Measurements from ENCODE around the gene USP36. TPM values are rescaled to one million over a fixed set of nuclear protein-coding genes. Genes with fewer than 3 reads are reported as not detected.

The USP36 gene
- total RNA-seq, 1 experiment from 2014 or later = 113 TPM

DNA sequence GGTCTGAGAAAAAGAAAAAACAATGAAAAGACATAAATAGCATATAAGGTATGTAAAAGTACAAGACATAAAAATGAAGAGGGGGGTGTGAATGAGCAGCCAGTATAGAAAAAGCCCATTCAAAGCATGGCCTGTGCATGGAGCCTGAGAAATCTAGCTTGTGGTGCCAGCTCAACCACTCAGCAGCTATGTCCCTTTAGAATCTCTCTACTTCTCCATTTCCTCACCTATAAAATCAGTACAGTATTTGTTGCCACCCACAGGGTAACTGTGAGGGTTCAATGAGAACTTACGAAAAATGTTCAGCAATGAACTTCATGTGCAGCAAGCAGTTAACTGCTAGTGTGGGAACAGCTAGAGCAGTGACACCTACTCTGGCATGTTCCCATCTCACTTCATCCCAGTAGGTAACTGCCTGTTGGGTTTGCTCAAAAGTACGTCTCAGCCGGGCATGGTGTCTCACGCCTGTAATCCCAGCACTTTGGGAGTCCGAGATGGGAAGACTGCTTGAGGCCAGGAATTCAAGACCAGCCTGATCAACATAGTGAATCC, 73.8 kb downstream of the USP36 start:
- no TSS peak for BruUV-seq (replicated peaks)
- no peaks in the 10 kb centered on the region for H3K27me3 ChIP-seq (ENCODE audit: control insufficient read depth, insufficient read depth, low read length)
- intact Hi-C loops (cut with micrococcal nuclease; ENCODE audit: unreplicated experiment) (no loop called here), in situ Hi-C loops (cut with HindIII; ENCODE audit: low pct_unique_long_range_greater_than_20kb, low sequenced_read_pairs) (no loop called here)
- POLR2A ChIA-PET = no interaction called here
- no peaks in the 10 kb centered on the region for H3K36me3 ChIP-seq (ENCODE audit: control insufficient read depth, insufficient read depth, low read length)
- ATAC-seq (no peak), DNase-seq (ENCODE audit: low read depth, low spot score) (no peak)
- no peak overlapping the region for H3K4me3 ChIP-seq (ENCODE audit: low read depth in 2 of 2, low read length in 2 of 2)
- no peaks in the 10 kb centered on the region for H3K9me3 ChIP-seq (ENCODE audit: control insufficient read depth, insufficient read depth, low read depth, low read length)
- CTCF ChIA-PET = no interaction called here
- H3K27ac ChIP-seq (ENCODE audit: low read length) = no peak overlapping the region
- 0 out of 2 replicates have a peak, but pooled peaks cover 6% of the 10 kb centered on the region for H3K4me1 ChIP-seq (ENCODE audit: control insufficient read depth, insufficient read depth, low read length)
- TF ChIP-seq SIN3A (IDR thresholded peaks at IDR 0.05; ENCODE audit: borderline replicate concordance, insufficient read depth, low read depth, low read length) (no peak), TCF7L2 (IDR thresholded peaks at IDR 0.05; ENCODE audit: low read depth, low read length) (no peak), POLR2AphosphoS5 (IDR thresholded peaks at IDR 0.05; ENCODE audit: low read depth, low read length) (no peak)
- TF ChIP-seq, protein P1, sequence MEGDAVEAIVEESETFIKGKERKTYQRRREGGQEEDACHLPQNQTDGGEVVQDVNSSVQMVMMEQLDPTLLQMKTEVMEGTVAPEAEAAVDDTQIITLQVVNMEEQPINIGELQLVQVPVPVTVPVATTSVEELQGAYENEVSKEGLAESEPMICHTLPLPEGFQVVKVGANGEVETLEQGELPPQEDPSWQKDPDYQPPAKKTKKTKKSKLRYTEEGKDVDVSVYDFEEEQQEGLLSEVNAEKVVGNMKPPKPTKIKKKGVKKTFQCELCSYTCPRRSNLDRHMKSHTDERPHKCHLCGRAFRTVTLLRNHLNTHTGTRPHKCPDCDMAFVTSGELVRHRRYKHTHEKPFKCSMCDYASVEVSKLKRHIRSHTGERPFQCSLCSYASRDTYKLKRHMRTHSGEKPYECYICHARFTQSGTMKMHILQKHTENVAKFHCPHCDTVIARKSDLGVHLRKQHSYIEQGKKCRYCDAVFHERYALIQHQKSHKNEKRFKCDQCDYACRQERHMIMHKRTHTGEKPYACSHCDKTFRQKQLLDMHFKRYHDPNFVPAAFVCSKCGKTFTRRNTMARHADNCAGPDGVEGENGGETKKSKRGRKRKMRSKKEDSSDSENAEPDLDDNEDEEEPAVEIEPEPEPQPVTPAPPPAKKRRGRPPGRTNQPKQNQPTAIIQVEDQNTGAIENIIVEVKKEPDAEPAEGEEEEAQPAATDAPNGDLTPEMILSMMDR (IDR thresholded peaks at IDR 0.05) = no peak
- TF ChIP-seq, protein P2, sequence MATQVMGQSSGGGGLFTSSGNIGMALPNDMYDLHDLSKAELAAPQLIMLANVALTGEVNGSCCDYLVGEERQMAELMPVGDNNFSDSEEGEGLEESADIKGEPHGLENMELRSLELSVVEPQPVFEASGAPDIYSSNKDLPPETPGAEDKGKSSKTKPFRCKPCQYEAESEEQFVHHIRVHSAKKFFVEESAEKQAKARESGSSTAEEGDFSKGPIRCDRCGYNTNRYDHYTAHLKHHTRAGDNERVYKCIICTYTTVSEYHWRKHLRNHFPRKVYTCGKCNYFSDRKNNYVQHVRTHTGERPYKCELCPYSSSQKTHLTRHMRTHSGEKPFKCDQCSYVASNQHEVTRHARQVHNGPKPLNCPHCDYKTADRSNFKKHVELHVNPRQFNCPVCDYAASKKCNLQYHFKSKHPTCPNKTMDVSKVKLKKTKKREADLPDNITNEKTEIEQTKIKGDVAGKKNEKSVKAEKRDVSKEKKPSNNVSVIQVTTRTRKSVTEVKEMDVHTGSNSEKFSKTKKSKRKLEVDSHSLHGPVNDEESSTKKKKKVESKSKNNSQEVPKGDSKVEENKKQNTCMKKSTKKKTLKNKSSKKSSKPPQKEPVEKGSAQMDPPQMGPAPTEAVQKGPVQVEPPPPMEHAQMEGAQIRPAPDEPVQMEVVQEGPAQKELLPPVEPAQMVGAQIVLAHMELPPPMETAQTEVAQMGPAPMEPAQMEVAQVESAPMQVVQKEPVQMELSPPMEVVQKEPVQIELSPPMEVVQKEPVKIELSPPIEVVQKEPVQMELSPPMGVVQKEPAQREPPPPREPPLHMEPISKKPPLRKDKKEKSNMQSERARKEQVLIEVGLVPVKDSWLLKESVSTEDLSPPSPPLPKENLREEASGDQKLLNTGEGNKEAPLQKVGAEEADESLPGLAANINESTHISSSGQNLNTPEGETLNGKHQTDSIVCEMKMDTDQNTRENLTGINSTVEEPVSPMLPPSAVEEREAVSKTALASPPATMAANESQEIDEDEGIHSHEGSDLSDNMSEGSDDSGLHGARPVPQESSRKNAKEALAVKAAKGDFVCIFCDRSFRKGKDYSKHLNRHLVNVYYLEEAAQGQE (IDR thresholded peaks at IDR 0.05; ENCODE audit: insufficient read depth in 1 of 2, low read depth in 2 of 2, low read length in 1 of 2) = no peak

DNA sequence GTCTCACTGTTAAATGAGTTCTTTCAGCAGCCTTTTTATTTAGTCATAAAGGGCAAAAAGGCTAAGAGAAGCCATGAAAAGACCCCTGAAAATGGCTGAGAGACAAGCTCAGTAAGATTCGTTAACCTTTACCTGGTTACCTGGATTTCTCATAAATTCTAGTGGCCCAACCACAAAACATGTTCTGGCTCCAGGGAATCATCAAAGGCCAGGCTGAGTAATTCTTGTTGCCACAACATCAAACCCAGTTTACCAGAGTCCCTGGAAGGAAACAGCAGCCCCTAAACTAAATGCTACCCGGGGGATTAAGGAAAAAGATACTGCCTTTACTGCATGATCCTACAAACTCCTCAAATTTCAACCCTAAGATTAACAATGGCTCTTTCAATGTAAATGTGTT, 74.4 kb downstream of the USP36 start:
- H3K9me3 ChIP-seq (ENCODE audit: control insufficient read depth, insufficient read depth, low read depth, low read length) = no peaks in the 10 kb centered on the region
- CTCF ChIA-PET = interaction anchor here (0.6 kb wide), 1 partner anchor 294 kb away, joined by 7 read pairs; no protein-coding TSS in a partner anchor
- 0 out of 2 replicates have a peak, but pooled peaks cover 6% of the 10 kb centered on the region for H3K4me1 ChIP-seq (ENCODE audit: control insufficient read depth, insufficient read depth, low read length)
- H3K27me3 ChIP-seq (ENCODE audit: control insufficient read depth, insufficient read depth, low read length) = no peaks in the 10 kb centered on the region
- BruUV-seq (replicated peaks) = no TSS peak
- POLR2A ChIA-PET = interaction anchor here (0.6 kb wide), 2 partner anchors 31 to 1098 kb away, joined by 4 to 9 read pairs; no protein-coding TSS in a partner anchor
- in situ Hi-C loops (cut with HindIII; ENCODE audit: low pct_unique_long_range_greater_than_20kb, low sequenced_read_pairs) = no loop called here
- DNase-seq (ENCODE audit: low read depth, low spot score) = no peak
- intact Hi-C loops (cut with micrococcal nuclease; ENCODE audit: unreplicated experiment) = no loop called here
- H3K27ac ChIP-seq (ENCODE audit: low read length) = no peak overlapping the region
- no peak overlapping the region for H3K4me3 ChIP-seq (ENCODE audit: low read depth in 2 of 2, low read length in 2 of 2)
- TF ChIP-seq, protein P2 (IDR thresholded peaks at IDR 0.05; ENCODE audit: insufficient read depth in 1 of 2, low read depth in 2 of 2, low read length in 1 of 2) = no peak
- TF ChIP-seq TCF7L2 (IDR thresholded peaks at IDR 0.05; ENCODE audit: low read depth, low read length) = no peak
- no peak for TF ChIP-seq POLR2AphosphoS5 (IDR thresholded peaks at IDR 0.05; ENCODE audit: low read depth, low read length)
- TF ChIP-seq, protein P1 (IDR thresholded peaks at IDR 0.05) = no peak
- TF ChIP-seq SIN3A (IDR thresholded peaks at IDR 0.05; ENCODE audit: borderline replicate concordance, insufficient read depth, low read depth, low read length) = no peak
- ATAC-seq = no peak
- H3K36me3 ChIP-seq (ENCODE audit: control insufficient read depth, insufficient read depth, low read length) = no peaks in the 10 kb centered on the region
